Measurements from ENCODE around the gene SLCO3A1. TPM values are rescaled to one million over a fixed set of nuclear protein-coding genes. Genes with fewer than 3 reads are reported as not detected.
A peak's percentile ranks its signal among the peaks of the same experiment; 100 is the strongest.
"Not testable (repeated sequence)": the region's sequence is repeated elsewhere in the genome, so short reads cannot be mapped to it uniquely, and the experiment has no call there.

The SLCO3A1 gene
- total and polyA plus RNA-seq, 10 donors: 7.5 to 79.5 (median 40.7) TPM

GRCh38 chr15:92069308-92070250 lies 216.1 kb downstream of the SLCO3A1 start:
- peak overlapping the region in 7 of 8 donors; percentile 21 to 73 (median 64) for H3K27ac ChIP-seq
- no peaks in the 10 kb centered on the region for H3K9me3 ChIP-seq
- peaks cover 7 to 62% (median 38%) of the 10 kb centered on the region in 6 donors for H3K4me1 ChIP-seq
- H3K27me3 ChIP-seq (replicated peaks in 1 of 7): no peaks in the 10 kb centered on the region
- no peaks in the 10 kb centered on the region for H3K36me3 ChIP-seq
- TF ChIP-seq POLR2AphosphoS5 (IDR thresholded peaks at IDR 0.05) (peak in 1 of 3 donors; percentile 33), CTCF (IDR thresholded peaks at IDR 0.05 in 8 of 11, conservative IDR thresholded peaks at IDR 0.05 in 3 of 11) (no peak), POLR2A (IDR thresholded peaks at IDR 0.05) (no peak)
- intact Hi-C loops (cut with DNase I; ENCODE audit: low total_unique reads): loop anchor here (10.0 kb wide), 1 partner anchor 365 kb away; no protein-coding TSS in a partner anchor
- WGBS, 5 donors: 28 to 35% (median 28%) methylated on average over 20 of the region's 20 CpGs
- peak overlapping the region in 1 of 8 donors; percentile 16 for H3K4me3 ChIP-seq
- DNase-seq: no peak

- Histone ChIP-seq H3K4me1 (peaks cover 8 to 69% (median 44%) of the 10 kb centered on the region in 6 donors), H3K4me3 (peak overlapping the region in 1 of 8 donors; percentile 16), H3K27ac (peak overlapping the region in 7 of 8 donors; percentile 21 to 73 (median 64))
- not testable (repeated sequence) for H3K27me3 ChIP-seq (replicated peaks in 1 of 7); H3K36me3 ChIP-seq; H3K9me3 ChIP-seq; DNase-seq
- WGBS, 5 donors: 88 to 96% (median 91%) methylated on average over 8 of the region's 8 CpGs
- intact Hi-C loops (cut with DNase I; ENCODE audit: low total_unique reads): loop anchor here (10.0 kb wide), 1 partner anchor 365 kb away; no protein-coding TSS in a partner anchor
Observed at GRCh38 chr15:92070251-92070650, 216.7 kb downstream of the SLCO3A1 start.

- TF ChIP-seq CTCF (IDR thresholded peaks at IDR 0.05 in 8 of 11, conservative IDR thresholded peaks at IDR 0.05 in 3 of 11) (no peak), POLR2A (IDR thresholded peaks at IDR 0.05) (no peak), POLR2AphosphoS5 (IDR thresholded peaks at IDR 0.05) (no peak)
- 51 to 67% (median 54%) methylated on average over 12 of the region's 12 CpGs for WGBS, 5 donors
- intact Hi-C loops (cut with DNase I; ENCODE audit: low total_unique reads): loop anchor here (10.0 kb wide), 1 partner anchor 366 kb away; no protein-coding TSS in a partner anchor
- peak overlapping the region in 5 of 8 donors; percentile 22 to 73 (median 45) for H3K27ac ChIP-seq
- DNase-seq: no peak
- no peaks in the 10 kb centered on the region for H3K27me3 ChIP-seq (replicated peaks in 1 of 7)
- no peaks in the 10 kb centered on the region for H3K9me3 ChIP-seq
- no peak overlapping the region for H3K4me3 ChIP-seq
- H3K4me1 ChIP-seq: peaks cover 8 to 78% (median 50%) of the 10 kb centered on the region in 6 donors
- no peaks in the 10 kb centered on the region for H3K36me3 ChIP-seq
Observed at GRCh38 chr15:92071045-92071634, 217.6 kb downstream of the SLCO3A1 start.

- WGBS, 5 donors: 70 to 77% (median 75%) methylated on average over 9 of the region's 9 CpGs
- Histone ChIP-seq H3K27me3 (replicated peaks in 1 of 7) (no peaks in the 10 kb centered on the region), H3K4me3 (no peak overlapping the region), H3K36me3 (no peaks in the 10 kb centered on the region), H3K9me3 (no peaks in the 10 kb centered on the region), H3K4me1 (peaks cover 13 to 94% (median 57%) of the 10 kb centered on the region in 6 donors), H3K27ac (peak overlapping the region in 5 of 8 donors; percentile 0 to 43 (median 2))
- no peak for DNase-seq
- intact Hi-C loops (cut with DNase I; ENCODE audit: low total_unique reads): loop anchor here (10.0 kb wide), 1 partner anchor 368 kb away; no protein-coding TSS in a partner anchor
- TF ChIP-seq POLR2A (IDR thresholded peaks at IDR 0.05) (no peak), CTCF (IDR thresholded peaks at IDR 0.05 in 8 of 11, conservative IDR thresholded peaks at IDR 0.05 in 3 of 11) (no peak), POLR2AphosphoS5 (IDR thresholded peaks at IDR 0.05) (no peak)
Observed at GRCh38 chr15:92073044-92073785, 219.7 kb downstream of the SLCO3A1 start.
